Adipocyte (in vitro differentiated cells): ENCODE results near the gene STK40.

ENCODE experiments used
- DNase-seq: peaks from one replicate; pipeline ENCODE4 v3.0.0-alpha.2; 2015; ENCODE audit warnings: low read depth
- H3K27me3 ChIP-seq: replicated peaks from 2 replicates; pipeline ENCODE4 v1.7.0; 2013; ENCODE audit warnings: mild to moderate bottlenecking, low read length, moderate library complexity; ENCODE audit not compliant: control insufficient read depth, insufficient read depth
- H3K36me3 ChIP-seq: 2 replicates; pipeline ENCODE4 v1.7.0; 2013; ENCODE audit warnings: low read length, mild to moderate bottlenecking, moderate library complexity; ENCODE audit not compliant: control insufficient read depth, insufficient read depth, severe bottlenecking
- H3K4me1 ChIP-seq: 2 replicates; pipeline ENCODE4 v1.7.0; 2013; ENCODE audit warnings: mild to moderate bottlenecking, low read length, moderate library complexity; ENCODE audit not compliant: control insufficient read depth, insufficient read depth
- H3K4me3 ChIP-seq: 2 replicates; pipeline ENCODE4 v1.7.0; 2013; ENCODE audit warnings: mild to moderate bottlenecking, low read length, moderate library complexity
- H3K9ac ChIP-seq: 2 replicates; pipeline ENCODE4 v1.7.0; 2013; ENCODE audit warnings: mild to moderate bottlenecking, low read length, moderate library complexity
- H3K9me3 ChIP-seq: 2 replicates; pipeline ENCODE4 v1.7.0; 2013; ENCODE audit warnings: mild to moderate bottlenecking, low read length, moderate library complexity; ENCODE audit not compliant: control insufficient read depth

The STK40 gene

DNA sequence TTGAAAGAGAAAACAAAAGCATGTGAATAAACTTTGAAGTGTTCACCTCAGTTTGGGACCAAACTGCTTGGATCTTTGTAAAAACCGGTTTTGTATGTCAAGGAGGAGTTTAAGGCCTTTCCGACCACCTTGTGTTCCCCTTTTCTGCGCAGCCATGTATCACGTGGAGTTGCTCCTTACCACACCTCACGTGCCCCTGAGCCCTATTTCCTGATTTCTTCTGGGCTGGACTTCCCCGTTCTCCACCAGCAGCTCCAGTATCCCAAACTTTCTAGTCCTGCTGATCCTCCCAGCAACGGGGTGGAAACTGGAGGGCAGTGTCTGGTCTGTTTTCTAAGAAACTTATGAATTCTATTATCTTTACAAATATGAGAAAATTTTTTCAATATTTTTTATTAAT, 81.2 kb downstream of the STK40 start:
- Histone ChIP-seq H3K27me3 (no peaks in the 10 kb centered on the region), H3K9me3 (no peaks in the 10 kb centered on the region), H3K36me3 (peaks cover 55% of the 10 kb centered on the region), H3K4me3 (no peak overlapping the region), H3K4me1 (peaks cover 29% of the 10 kb centered on the region), H3K9ac (no peak overlapping the region)
- DNase-seq: no peak

DNA sequence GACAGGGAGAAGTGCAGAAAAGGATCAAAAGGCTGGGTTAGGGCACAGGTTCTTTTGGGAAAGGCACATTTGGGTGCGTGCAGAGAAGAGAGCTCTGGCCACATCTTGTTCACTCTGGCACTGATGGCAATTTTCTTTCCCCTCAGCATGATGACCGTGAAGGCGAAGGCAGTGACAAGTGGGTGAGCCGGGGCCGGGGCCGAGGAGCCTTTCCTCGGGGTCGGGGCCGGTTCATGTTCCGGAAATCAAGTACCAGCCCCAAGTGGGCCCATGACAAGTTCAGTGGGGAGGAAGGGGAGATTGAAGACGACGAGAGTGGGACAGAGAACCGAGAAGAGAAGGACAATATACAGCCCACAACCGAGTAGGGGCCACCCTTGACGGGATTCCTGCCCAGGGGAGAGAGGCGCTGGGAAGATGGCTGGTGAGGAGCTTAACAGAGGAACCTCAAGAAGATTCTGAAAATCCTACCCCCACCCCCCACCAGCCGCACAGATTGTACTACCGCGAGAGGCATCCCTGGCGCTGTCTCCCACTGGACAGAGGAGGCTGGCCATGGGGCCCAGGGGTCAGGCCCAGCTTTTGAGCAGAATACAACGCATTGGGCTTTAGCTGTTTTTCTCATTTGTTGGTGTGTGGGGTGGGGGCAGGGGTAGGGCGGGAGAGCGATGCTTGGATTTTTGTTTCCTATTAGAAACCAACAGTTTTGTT, 81.9 kb downstream of the STK40 start:
- DNase-seq: no peak
- Histone ChIP-seq H3K4me1 (peaks cover 31% of the 10 kb centered on the region), H3K36me3 (peaks cover 56% of the 10 kb centered on the region), H3K9ac (no peak overlapping the region), H3K27me3 (no peaks in the 10 kb centered on the region), H3K4me3 (no peak overlapping the region), H3K9me3 (no peaks in the 10 kb centered on the region)

DNA sequence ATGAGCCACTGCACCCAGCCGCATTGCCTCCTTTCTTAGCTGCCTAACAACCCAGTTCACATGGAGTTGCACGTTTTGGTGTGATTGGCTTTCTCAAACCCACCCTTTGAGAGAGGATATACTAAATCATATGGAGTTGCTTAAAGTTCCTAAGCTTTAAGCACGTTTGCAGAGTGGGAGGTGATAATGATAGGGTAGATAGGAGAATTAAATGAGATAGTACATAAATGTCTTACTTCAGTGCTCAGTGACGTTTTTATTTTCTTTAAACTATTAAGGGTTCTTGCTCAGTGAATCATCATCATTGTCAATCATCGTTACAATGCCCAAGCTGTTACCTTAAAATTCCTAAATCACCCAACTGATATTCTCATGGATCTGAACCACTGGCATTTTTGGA, 82.5 kb downstream of the STK40 start:
- Histone ChIP-seq H3K9ac (no peak overlapping the region), H3K4me3 (no peak overlapping the region), H3K27me3 (no peaks in the 10 kb centered on the region), H3K36me3 (peaks cover 62% of the 10 kb centered on the region), H3K4me1 (peaks cover 31% of the 10 kb centered on the region), H3K9me3 (no peaks in the 10 kb centered on the region)
- no peak for DNase-seq

DNA sequence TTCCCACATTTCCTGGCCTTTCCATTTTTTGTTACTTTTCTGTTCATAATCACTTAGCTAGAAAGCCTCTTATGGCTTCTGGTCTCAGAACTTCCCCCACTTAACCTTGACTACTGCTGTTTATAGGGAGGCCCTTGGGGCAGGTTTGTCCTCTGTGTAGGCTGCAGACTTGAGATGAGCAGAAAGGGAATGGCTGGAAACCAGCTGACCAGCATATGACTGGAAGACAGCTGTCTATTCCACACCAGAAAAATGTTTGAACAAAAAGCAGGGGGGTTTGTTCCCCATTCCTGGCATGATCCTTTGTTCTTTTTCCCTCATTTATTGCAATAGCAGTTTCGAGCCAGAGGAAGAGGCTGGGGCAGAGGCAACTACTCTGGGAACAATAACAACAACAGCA, 84.5 kb downstream of the STK40 start:
- Histone ChIP-seq H3K9me3 (no peaks in the 10 kb centered on the region), H3K4me1 (peaks cover 29% of the 10 kb centered on the region), H3K27me3 (no peaks in the 10 kb centered on the region), H3K9ac (peak overlapping the region; percentile 7), H3K36me3 (peaks cover 75% of the 10 kb centered on the region), H3K4me3 (no peak overlapping the region)
- DNase-seq: no peak

DNA sequence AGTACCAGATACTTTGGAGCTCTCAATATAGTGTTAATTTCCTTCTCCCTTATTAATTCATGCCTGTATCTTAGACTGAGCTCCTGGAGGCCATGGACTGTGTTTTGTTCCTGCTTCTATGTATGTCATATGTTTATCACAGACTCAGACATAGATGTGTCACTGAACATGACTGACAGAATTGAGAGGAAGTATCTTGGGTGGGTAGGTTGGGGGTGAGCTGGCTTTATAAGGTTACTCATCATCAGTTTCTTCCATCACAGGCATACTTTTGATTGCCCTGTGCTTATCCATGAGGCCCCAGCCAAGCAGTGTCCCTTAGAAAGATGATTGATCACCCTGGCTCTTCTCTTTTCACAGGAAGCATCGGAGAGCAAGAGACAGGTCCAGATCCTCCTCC, 85.2 kb downstream of the STK40 start:
- no peak for DNase-seq
- Histone ChIP-seq H3K36me3 (peaks cover 77% of the 10 kb centered on the region), H3K4me3 (no peak overlapping the region), H3K9ac (peak overlapping the region; percentile 7), H3K9me3 (no peaks in the 10 kb centered on the region), H3K4me1 (peaks cover 22% of the 10 kb centered on the region), H3K27me3 (no peaks in the 10 kb centered on the region)

DNA sequence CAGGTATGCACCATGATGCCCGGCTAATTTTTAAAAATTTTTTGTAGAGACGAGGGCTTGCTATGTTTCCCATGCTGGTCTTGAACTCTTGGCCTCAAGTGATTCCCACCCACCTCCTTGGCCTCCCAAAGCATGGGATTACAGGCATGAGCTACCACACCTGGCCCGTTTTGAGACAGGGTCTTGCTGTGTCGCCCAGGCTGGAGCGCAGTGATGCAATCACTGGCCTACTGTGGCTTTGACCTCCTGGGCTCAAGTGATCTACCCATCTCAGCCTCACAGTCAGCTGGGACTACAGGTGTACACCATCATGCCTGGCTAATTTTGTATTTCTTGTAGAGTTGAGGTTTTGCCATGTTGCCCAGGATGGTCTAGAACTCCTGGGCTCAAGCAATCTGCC, 87.1 kb downstream of the STK40 start:
- Histone ChIP-seq H3K4me1 (peaks cover 21% of the 10 kb centered on the region), H3K9me3 (no peaks in the 10 kb centered on the region), H3K27me3 (no peaks in the 10 kb centered on the region), H3K9ac (no peak overlapping the region), H3K4me3 (no peak overlapping the region), H3K36me3 (peaks cover 78% of the 10 kb centered on the region)
- no peak for DNase-seq

DNA sequence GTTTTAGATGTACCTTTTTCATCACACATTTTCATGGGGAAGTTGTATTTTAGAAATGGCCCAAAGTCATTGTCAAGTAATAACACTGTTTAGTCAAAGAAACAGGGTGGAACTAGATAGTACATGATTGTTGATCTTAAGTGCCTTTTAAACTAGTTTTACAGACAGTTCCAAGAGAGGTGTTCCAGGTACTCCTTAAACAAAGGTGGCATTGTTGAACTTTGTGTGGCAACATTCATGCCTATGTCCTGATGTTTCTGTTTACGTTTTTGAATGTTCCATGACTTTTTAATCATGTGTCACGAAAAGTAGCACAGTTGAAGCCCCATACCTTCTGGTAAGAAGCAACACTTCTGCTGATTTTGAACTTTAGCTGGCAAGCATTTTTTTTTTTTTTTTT, 88.7 kb downstream of the STK40 start:
- Histone ChIP-seq H3K9ac (no peak overlapping the region), H3K4me3 (no peak overlapping the region), H3K9me3 (no peaks in the 10 kb centered on the region), H3K36me3 (peaks cover 76% of the 10 kb centered on the region), H3K4me1 (peaks cover 21% of the 10 kb centered on the region), H3K27me3 (no peaks in the 10 kb centered on the region)
- DNase-seq: no peak

DNA sequence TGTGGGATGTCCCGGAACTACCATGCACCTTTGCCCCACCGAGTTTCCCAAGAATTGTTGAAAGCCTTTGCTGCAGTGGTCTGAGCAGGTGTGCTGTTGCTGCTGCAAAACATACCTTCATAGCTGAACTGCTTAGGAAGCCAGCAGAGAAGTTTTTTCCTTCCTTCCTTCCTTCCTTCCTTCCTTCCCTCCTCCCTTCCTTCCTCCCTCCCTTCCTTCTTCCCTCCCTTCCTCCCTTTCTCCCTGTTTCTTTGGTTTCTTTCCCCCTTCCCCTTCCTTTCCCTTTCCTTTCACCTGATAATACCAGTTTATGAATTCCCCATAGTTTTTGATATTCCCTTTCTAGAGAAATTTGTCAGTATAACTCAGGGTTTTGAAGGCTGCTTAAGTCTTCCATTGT, 90.3 kb downstream of the STK40 start:
- Histone ChIP-seq H3K27me3 (no peaks in the 10 kb centered on the region), H3K4me1 (peaks cover 16% of the 10 kb centered on the region), H3K9me3 (no peaks in the 10 kb centered on the region), H3K4me3 (no peak overlapping the region), H3K36me3 (peaks cover 76% of the 10 kb centered on the region), H3K9ac (no peak overlapping the region)
- no peak for DNase-seq
